GM19468 (cell line): Measurements from ENCODE around the gene COL8A2.

Experiments
- ATAC-seq: cut with Tn5 transposase; IDR thresholded peaks from one replicate; pipeline ENCODE4 v1.9.1; 2021; ENCODE audit warnings: mild to moderate bottlenecking, moderate library complexity, moderate number of reproducible peaks; ENCODE audit not compliant: unreplicated experiment; ENCODE audit errors: extremely low read depth

The COL8A2 gene

DNA sequence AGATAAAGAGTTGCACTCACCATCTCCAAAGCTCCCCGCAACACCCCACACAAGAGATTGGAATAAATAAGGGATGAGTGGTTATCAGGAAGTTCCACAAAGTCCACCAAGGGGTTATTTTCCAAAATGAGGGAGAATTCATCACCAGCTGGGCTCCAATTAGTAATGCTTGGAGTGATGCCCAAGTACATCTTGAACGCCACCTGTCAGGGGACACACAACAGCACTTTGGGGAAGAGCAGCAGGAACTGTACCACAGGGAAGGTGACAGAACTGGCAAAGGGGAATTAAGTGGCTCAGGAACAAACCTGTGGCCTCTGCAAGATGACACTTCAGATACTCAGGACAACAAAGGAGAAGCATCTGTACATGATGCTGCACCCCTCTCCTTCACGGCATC lies 12.8 kb upstream of the COL8A2 start:
- ATAC-seq = no peak

DNA sequence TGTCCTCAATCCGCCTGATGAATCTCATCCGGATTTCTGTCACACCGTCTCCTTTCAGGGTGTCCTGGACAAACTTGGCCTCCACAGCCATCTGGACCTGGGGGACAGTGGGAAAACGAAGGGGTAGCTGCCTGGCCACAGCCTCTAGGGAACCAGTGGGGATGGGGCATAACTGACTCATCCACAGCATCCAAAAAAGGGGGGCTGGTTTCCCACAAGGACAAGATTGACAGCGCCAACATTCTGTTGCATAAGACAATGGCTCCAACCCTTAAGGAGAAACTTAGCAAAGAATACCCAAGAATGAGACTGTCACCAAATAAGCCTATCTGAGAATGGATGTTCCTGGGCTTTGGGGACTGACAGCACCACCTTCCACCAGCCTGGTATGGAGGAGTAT lies 12.2 kb upstream of the COL8A2 start:
- ATAC-seq = no peak

DNA sequence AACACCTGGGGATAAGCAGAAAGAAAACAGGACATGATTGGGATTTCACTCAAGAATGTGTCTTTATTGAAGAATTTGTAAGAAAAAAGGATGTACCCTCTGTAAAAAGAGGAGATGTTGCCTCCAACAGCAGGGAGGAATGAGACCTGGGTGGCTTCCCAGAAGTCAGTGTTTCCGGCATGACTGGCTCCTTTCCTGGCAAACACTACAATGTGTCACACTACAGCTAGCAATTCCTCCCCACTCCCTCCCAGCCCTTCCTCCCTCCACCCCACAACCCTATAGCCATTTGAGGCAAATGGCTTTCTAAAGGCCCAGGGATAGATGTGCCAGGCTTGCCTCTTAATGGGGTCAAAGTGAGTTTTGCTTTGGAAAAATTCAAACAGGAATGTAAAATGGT lies 11.5 kb upstream of the COL8A2 start:
- no peak for ATAC-seq

DNA sequence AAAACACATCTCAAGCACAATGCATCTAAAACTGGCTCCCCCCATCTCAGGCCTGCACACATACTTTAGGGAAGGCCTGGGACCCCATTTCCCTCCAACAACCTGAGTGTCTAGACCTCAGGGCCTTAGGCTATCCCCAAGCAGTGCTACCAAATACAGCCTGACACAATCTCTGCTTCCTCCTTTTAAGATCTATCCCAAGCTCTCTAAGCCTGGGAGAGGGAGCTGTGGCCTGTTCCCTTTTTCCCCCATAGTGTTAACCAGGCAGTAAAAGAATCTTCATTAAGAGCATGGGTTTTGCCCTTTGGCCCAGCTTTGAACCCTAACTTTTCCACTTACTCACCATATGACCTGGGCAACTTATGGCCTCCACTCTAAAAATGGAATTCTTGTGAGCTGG lies 10.8 kb upstream of the COL8A2 start:
- ATAC-seq = no peak

DNA sequence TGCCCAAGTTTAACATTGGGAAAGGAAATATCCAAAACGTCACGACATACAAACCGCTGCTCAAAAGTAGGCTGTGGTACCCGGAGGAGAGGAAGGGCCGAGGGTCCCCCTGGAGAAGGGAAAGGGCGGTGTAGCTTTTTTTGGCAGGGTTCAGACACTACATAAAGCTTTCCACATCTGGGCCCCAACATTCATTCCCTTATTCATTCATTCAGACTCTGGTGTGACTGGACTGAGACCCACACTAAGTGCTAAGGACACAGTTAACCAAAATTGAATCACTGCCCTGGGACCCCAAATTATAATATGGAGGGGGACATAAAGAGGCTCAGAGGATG lies 10.3 kb upstream of the COL8A2 start:
- ATAC-seq = no peak

DNA sequence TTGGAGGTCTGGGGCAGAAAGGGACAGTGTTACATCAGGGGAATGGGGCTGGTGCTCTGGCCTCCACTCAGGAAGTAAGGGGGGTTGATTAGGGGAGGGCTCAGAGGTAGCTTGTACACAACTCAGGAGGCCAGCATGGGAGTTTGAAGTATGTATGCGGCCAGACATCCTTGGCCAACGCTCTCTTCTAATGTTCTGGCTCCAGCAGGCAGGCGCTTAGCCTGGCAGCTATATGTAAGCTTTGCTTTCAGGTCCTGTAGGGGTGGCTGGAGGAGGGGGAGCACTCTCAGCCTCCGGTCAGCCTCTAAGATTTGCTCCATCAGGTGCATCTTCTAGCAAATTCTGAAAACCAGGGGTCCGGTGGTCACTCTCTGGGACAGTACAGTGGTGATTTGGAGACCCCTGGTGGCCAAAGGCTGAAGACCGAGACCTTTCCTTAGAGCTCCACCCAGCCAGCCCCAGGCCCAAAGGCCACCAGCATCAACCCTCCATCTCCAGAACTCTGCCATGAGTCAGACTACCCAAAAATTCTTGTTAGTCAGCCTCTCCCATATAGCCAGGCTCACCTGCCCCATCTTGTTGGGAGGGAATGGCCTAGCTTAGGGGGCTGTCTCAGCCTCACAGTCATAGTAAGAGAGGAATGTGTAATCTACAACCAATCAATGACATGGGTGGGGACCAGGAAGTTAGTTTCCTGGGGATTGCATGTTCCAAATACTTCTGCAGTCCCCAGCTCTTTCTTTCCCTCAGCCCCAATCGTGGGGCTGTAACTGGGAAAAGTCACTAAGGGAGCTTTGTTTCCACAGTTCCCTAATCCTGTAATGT lies 9.7 kb upstream of the COL8A2 start:
- ATAC-seq = no peak

DNA sequence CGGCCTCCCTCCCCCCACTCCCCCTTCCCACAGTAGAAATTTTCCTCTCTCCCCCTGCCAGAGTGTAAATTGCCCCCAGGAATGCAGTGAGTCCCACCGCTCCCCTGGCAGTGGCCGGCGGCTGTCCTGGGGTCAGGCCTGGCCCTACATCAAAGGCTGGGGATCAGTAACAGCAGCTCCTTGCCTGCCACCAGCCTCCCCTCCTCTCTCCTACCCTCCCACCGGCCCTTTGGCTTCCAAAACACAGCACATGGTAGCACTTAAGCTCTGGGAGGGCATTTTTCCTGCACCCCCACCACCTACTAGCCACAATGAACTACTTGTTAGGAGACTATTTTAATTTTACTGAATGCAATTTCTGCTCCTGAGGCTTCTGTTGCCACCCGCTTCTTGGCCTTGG lies 9.0 kb upstream of the COL8A2 start:
- ATAC-seq = no peak

DNA sequence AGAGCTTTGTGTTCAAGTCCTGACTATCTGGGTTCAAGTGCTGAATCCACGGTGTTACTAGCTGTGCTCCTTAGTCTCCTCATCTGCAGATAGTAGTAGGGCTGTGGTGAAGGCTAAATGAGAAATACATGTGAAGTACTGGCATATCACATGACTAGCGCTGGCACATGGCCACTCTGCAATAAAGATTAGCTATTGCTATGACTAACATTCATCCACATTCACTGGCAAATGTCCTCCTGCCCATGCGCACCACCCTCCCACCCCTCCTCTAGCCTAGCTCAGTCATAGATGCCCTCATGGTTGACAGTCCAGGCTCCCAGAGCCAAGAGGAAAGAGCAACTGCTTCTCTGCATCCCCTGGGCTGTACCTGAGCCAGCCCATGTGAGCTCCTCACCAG lies 8.5 kb upstream of the COL8A2 start:
- no peak for ATAC-seq

DNA sequence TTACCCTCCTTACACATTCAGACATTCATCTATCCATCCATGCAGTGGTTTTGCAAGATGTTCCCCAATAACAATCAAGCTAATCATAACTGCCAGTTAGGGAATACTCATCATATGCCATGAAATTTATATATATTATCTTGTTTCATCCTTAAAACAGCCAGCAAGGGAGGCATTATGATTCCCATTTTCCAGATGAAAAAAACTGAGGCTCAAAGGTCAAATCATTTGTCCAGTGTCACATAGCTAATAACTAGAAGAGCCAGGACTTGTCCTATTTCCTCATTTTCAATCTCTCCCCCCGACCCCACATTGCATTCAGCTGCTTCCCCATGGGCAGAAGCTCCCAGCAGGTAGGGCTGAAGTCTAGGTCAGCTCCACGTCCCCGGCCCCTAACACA lies 7.0 kb upstream of the COL8A2 start:
- no peak for ATAC-seq

DNA sequence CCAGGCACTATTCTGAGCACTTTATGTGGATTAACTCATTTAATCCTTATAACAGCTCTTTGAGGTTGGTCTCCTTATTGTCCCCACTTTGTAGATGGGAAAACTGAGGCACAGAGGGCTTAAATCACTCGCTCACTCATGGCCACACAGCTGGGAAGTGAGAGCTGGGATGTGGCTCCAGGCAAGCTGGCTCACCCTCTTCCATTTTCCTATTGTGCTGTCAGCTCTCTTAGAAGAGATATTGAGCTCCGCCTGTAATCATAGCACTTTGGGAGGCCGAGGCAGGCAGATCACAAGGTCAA lies 3.8 kb upstream of the COL8A2 start:
- ATAC-seq = no peak

DNA sequence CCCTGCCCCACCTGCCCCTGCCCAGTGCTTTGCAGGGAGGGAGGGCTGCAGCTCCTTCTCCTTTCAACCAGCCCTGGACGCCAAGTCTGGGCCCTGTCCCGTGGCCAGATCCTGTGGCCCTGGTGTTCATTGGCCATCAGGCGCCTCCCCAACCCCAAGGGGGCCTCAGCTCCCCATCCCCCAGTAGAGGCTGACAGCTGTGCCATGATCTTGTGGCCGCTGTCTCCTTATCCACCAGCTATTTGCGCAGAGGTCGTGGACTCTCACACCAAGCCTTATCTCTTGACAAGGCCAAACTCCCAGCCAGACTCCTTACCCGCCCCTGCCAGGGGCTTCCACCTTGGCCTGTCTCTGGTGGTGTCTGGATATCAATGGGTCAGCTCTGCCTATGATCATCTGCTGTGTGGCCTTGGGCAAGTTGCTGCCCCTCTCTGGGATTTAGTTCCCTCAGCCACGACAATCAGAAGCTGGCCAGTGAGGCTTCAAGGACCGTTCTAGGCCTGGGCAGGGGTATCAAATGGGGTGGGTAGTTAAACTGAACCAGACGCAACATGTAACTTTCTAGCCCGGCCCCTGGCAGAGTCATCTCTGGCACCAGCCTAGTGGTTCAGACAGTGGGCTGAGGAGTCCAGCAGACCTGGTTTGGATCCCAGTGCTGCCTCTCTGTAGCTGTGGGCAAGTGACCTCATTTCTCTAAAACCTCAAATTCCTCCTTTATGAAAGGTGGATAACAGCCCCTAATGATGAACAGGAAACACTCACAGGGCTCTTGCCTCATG lies 3.3 kb upstream of the COL8A2 start:
- ATAC-seq = no peak

DNA sequence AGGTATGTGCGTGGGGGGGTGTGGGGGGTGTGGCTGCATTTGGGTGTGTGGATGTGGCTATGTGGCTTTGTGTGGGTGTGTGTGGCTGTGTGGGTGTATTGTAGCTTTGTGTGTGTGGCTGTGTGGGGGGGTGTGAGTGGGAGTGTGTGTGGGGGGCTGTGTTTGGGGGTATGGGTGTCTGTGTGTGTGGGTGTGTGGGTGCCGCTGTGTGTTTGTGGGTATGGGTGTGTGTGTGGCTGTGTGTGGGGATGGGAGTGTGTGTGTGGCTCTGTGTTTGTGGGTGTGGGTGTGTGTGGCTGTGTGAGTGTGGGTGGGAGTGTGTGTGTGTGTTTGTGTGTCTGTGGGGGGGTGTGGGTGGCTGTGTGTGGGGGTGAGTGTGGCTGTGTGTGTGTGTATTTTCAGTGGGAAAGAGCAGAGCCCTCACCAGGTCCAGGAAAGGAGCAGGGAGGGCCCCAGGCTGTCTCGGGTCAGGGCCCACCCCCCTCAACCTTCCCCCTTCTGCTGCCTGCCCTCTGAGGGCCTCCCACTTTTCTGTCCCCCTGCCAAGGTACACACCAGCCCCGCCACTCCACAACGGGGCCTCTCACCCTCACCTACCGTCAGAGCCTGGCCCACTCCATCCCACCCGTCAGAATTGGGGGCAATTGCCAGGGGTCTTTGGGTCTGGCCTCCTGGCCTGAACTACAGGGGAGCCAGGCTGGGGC lies 1.9 kb upstream of the COL8A2 start:
- ATAC-seq = no peak

DNA sequence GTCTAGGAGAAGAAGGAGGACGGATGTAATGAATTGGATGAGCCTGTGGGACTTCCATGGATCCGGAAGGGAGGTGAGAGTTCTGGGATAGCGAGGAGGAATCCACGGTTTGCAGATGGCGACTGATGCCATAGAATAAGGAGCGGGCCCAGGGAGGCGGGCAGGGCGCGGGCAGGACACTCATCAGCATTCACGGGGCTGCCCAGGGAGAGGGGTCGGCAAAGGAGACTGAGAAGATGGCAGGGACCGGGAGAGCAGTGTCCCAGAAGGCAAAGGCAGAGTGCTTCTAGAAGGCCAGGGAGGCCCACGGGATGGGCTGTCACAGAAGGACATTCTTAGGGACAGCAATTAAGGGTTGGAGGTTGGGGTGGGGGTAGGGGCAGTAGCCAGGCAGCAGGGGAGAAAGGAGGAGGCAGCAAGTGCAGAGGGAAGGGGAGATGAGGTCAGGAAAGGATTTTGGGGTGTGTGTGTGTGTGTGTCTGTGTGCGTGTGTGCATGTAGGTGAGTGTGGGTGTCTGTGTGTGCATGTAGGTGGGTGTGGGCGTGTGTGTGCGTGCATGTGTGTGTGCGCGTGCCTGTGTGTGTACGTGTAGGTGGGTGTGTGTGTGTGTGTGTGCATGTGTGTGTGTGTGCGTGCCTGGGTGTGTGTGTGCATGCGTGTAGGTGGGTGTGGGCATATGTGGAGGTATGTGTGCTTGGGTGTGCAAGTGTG lies 1.1 kb upstream of the COL8A2 start:
- ATAC-seq = no peak

DNA sequence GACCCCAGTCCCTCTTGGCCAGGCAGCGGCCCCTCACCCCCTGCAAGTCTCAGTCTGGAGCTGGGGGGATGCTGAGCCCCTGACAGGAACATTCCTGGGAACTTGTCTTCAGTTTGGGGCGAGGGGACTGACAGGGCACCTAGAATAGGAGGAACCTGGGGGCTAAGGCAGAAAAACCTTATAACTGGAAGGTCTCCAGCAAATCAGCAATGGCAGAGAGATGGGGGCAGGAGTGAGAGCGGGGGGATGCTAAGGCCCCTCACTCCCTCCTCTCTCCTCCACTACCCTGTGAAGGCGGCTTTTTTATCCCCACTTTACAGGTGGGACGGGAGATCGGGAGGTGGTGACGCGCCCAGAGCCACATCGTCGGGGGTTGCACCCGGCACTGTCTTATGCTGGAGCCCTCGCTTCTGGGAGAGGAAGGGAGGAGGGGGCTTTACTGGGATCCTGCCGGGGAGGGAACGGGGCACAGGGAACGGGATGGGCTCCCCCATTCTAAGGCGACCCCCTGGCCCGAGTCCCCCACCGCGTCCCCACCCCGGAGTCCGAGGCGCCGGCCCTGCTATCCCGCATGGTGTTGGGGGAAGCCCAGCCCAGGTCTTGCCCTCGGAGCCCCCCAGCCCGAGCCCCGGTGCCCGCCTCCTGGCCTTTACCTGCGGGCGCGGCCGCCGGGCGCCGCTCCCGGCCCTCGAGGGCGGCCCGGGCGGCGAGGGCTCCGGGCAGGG lies 456 bp downstream of the COL8A2 start:
- no peak for ATAC-seq

DNA sequence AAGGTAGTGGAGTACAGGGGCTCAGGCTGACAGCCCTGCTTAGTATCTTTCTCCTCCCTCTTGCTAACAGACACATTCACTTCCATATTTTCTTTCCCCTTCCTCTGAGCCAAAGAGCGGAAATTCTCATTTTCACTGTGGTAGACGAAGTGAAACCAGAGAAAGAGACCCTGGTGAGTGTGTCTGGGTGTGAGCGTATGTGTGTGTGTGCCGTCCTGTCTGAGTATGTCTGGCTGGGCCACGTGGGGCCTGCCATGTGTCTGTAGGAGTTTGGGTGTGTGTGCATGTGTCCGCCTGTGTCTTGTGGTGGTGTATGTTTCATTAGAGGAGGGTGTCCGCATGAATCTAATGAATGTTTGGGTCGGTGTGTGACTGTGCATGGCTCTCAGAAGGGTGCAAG lies 1.7 kb downstream of the COL8A2 start:
- ATAC-seq = no peak

DNA sequence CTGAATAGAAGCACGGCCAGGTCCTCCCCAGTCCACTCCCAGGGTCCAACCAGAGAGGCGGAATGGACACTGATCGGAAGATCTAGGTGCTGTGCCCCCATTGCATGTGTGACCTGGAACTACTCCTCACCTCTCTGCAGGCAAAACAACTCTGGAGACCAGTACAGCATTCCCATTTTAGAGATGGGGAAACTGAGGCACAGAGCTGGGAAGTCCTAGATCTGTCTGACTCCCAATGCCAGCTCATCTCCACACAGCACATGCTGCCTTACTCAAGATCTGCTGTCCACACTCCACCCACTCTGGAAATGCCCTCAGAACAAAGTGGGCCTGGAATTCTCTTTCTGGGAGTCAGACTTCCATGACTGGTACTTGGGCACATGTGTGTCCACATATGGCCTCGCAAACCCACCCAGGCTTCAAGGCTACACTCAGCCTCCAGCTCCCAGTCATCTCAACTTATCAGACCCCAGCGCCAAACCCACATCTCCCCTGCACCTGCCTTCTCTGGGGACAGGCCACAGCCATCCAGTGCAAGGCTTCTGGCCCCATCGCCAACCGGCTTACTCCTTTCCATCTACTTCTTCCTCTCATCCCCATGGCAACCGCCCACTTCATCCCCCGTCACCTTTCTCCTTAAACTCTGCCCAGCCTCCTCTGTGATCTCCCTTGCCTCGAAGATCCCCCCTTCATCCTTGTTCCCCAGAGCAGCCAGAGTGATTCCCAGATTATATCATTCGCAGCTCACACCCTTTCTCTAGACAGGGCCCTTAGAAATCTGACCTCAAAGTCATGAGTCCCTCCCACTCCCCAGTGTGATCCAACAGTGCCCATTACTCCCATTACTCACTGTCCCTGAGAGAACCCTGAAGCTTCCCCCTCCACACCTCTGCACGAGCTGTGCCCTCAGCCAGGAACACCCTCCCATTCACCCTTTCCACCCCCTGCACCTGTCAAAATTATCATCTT lies 2.7 kb downstream of the COL8A2 start:
- no peak for ATAC-seq

DNA sequence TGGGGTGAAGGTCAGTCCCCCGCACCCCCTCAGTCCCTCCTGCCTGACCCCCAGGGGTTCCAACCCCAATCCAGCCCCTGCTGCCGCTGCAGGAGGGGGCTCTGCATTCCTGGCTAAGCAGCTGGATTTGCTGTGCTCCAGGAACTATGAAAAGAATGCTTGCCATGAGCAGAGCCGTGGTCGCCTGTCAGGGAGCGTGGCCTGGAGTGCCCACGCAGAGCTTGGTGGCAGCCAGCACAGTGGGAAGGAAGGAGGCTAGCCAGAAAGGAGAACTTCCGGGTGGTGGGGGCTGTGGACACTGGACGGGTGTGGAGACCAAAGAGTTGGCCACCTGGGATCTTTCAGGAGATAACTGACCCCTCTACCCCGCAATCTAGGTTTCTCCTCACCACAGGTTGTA lies 5.6 kb downstream of the COL8A2 start:
- ATAC-seq = no peak

DNA sequence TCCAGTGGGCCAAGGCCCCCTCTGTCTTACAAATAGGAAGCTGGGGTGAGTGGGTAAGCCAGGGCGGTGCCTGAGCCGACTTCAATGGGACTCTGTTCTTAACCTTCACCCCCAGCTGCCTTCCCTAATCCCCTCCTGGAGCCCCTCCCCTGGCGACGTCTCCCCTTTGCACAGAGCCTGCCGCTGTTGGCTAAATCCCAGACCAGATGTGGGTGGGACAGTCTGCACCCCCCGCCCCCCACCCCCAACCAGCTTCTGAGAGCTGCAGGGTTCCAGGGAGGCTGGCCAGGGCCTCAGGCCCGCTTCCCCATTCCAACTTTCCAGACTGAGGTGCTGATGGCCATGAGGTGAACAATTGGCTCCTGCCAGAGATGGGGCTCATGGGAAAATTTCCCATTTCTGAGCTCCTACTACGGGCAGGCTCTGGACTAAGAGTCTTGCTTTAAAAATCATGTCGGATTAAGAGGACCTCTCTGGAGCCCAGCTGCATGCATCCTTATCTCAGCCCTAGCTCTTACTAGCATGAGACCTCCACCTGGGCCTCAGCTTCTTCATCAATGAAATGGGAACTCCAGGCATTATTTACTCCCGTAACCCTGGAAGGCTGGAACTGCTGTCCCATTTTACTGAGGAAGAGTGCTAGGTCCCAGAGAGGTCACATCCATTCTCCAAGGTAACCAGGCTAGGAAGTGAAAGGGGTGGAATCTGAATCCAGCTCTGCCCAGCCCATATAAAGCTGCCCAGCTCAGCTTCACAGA lies 6.4 kb downstream of the COL8A2 start:
- no peak for ATAC-seq
